ENCODE results near the gene ARHGAP30.

ARHGAP30 gene

GRCh38 chr1:161008869-161009510, 60.7 kb downstream of the ARHGAP30 start:
- no peak for DNase-seq

- no peak for DNase-seq
Observed at GRCh38 chr1:161007369-161007768, 62.3 kb downstream of the ARHGAP30 start.

- no peak for DNase-seq
Observed at GRCh38 chr1:161006563-161006962, 63.1 kb downstream of the ARHGAP30 start.

GRCh38 chr1:161001525-161001924, 68.2 kb downstream of the ARHGAP30 start:
- DNase-seq, result no peak

- no peak for DNase-seq
Observed at GRCh38 chr1:161000736-161001480, 68.8 kb downstream of the ARHGAP30 start.

- DNase-seq, result no peak
Observed at GRCh38 chr1:160999376-160999775, 70.3 kb downstream of the ARHGAP30 start.

- DNase-seq, result peak; percentile 60
Observed at GRCh38 chr1:160997323-160998038, 72.2 kb downstream of the ARHGAP30 start.

Measured in CD4-positive, alpha-beta T cell treated with Interleukin-10 for 1 hour (primary cell).